ENCODE results near the gene PRIM1. TPM values are rescaled to one million over a fixed set of nuclear protein-coding genes. Genes with fewer than 3 reads are reported as not detected.

Gene PRIM1
- polyA plus RNA-seq, 1 experiment = 5.1 TPM

- ChIA-PET POLR2A (no interaction called here), CTCF (interaction anchor here (0.8 to 1.3 kb wide), 2 partner anchors 81 to 352 kb away, joined by 5 read pairs; no protein-coding TSS in a partner anchor)
- TF ChIP-seq CTCF (IDR thresholded peaks at IDR 0.05; ENCODE audit: insufficient read depth, low read depth, low read length) = no peak
- H3K4me3 ChIP-seq (ENCODE audit: low read depth, low read length) = no peak overlapping the region
- H3K27me3 ChIP-seq (ENCODE audit: control insufficient read depth, insufficient read depth, low read length) = no peaks in the 10 kb centered on the region
- no peak for DNase-seq (ENCODE audit: low read depth)
- peaks cover 20% of the 10 kb centered on the region for H3K36me3 ChIP-seq (ENCODE audit: control insufficient read depth, insufficient read depth, low read length)
Observed at GRCh38 chr12:56716933-56717880, 34.9 kb downstream of the PRIM1 start.

GRCh38 chr12:56716458-56716857, 35.7 kb downstream of the PRIM1 start:
- no peak for DNase-seq (ENCODE audit: low read depth)
- Histone ChIP-seq H3K4me3 (ENCODE audit: low read depth, low read length) (no peak overlapping the region), H3K36me3 (ENCODE audit: control insufficient read depth, insufficient read depth, low read length) (peaks cover 22% of the 10 kb centered on the region), H3K27me3 (ENCODE audit: control insufficient read depth, insufficient read depth, low read length) (no peaks in the 10 kb centered on the region)
- TF ChIP-seq CTCF (IDR thresholded peaks at IDR 0.05; ENCODE audit: insufficient read depth, low read depth, low read length) = no peak
- ChIA-PET POLR2A (no interaction called here), CTCF (interaction anchor here (0.8 kb wide), 1 partner anchor 353 kb away, joined by 5 read pairs; no protein-coding TSS in a partner anchor)

- H3K36me3 ChIP-seq (ENCODE audit: control insufficient read depth, insufficient read depth, low read length) = peaks cover 23% of the 10 kb centered on the region
- ChIA-PET POLR2A (no interaction called here), CTCF (no interaction called here)
- H3K4me3 ChIP-seq (ENCODE audit: low read depth, low read length) = no peak overlapping the region
- no peaks in the 10 kb centered on the region for H3K27me3 ChIP-seq (ENCODE audit: control insufficient read depth, insufficient read depth, low read length)
- TF ChIP-seq CTCF (IDR thresholded peaks at IDR 0.05; ENCODE audit: insufficient read depth, low read depth, low read length) = no peak
- DNase-seq (ENCODE audit: low read depth) = no peak
Observed at GRCh38 chr12:56715798-56716197, 36.3 kb downstream of the PRIM1 start.

- H3K36me3 ChIP-seq (ENCODE audit: control insufficient read depth, insufficient read depth, low read length) = peaks cover 21% of the 10 kb centered on the region
- POLR2A ChIA-PET = no interaction called here
Observed at GRCh38 chr12:56714431-56714929, 37.6 kb downstream of the PRIM1 start.

More at GRCh38 chr12:56714431-56714929, 37.6 kb downstream of the PRIM1 start:
- no peak overlapping the region for H3K4me3 ChIP-seq (ENCODE audit: low read depth, low read length)
- DNase-seq (ENCODE audit: low read depth) = no peak
- CTCF ChIA-PET = interaction anchor here (1.0 kb wide), 1 partner anchor 11 kb away, joined by 3 read pairs; the partner anchor contains the start of gene NACA
- H3K27me3 ChIP-seq (ENCODE audit: control insufficient read depth, insufficient read depth, low read length) = no peaks in the 10 kb centered on the region
- TF ChIP-seq CTCF (IDR thresholded peaks at IDR 0.05; ENCODE audit: insufficient read depth, low read depth, low read length) = no peak
